Left ventricle myocardium superior (tissue), 1 donor: ENCODE measurements around the gene NFE2L1. TPM values are rescaled to one million over a fixed set of nuclear protein-coding genes. Genes with fewer than 3 reads are reported as not detected.

Experiments
- ATAC-seq: fragments of 200-7000 bp; cut with Tn5 transposase; one replicate; pipeline ENCODE4 v1.9.1; 2020; ENCODE audit warnings: mild to moderate bottlenecking, moderate library complexity
- DNase-seq: peaks from one replicate; pipeline ENCODE4 v3.0.0-alpha.2; 2020
- intact Hi-C: fragments of 100-400 bp; cut with micrococcal nuclease; formaldehyde crosslinking; loops from one replicate; pipeline ENCODE4 v1.11.0; 2022
- microRNA-seq: library from miRNA; unstranded; fragments of <30 nt; microRNA quantifications from one replicate; pipeline ENCODE4 v1.2.0, GENCODE V29; 2020; ENCODE audit warnings: borderline number of aligned reads
- total RNA-seq: library from RNA; stranded (reverse); fragmentation: NEBNext Ultra II Directional; extraction: Animal tissue kit (Norgen Biotek cat#: 25700); gene quantifications from one replicate; pipeline ENCODE4 v1.2.1, GENCODE V29; 2021
- donor health status: DM: no; HTN: yes; CAD: no; lungs with severe emphysema.

Gene NFE2L1
- total RNA-seq, 1 donor from 2014 or later: 886 TPM

GRCh38 chr17:48095611-48096010, 47.5 kb downstream of the NFE2L1 start:
- intact Hi-C loops: no loop called here
- ATAC-seq (no peak), DNase-seq (no peak)

- ATAC-seq: no peak
- intact Hi-C loops: no loop called here
- DNase-seq: no peak
Measured at GRCh38 chr17:48100160-48100559, 52.0 kb downstream of the NFE2L1 start.

GRCh38 chr17:48100591-48101011, 52.4 kb downstream of the NFE2L1 start:
- ATAC-seq (peak; percentile 51), DNase-seq (peak; percentile 62)
- intact Hi-C loops: no loop called here

- intact Hi-C loops: no loop called here
- ATAC-seq (peak; percentile 99), DNase-seq (peak; percentile 97)
Measured at GRCh38 chr17:48101012-48101720, 53.0 kb downstream of the NFE2L1 start, which contains the start of gene CBX1. Gene CBX1 (minus strand): TSS chr17:48101478. CDS start chr17:48077004, 24,474 bp downstream.

- no peak for DNase-seq
- no peak for ATAC-seq
- intact Hi-C loops: no loop called here
Measured at GRCh38 chr17:48102043-48102750, 54.0 kb downstream of the NFE2L1 start.

- DNase-seq: no peak
- ATAC-seq: no peak
- intact Hi-C loops: no loop called here
Measured at GRCh38 chr17:48102798-48103715, 54.9 kb downstream of the NFE2L1 start.

GRCh38 chr17:48104440-48104839, 56.3 kb downstream of the NFE2L1 start:
- intact Hi-C loops: no loop called here
- no peak for ATAC-seq
- DNase-seq: no peak

GRCh38 chr17:48106802-48107136, 58.6 kb downstream of the NFE2L1 start:
- ATAC-seq: no peak
- intact Hi-C loops: no loop called here
- no peak for DNase-seq

- intact Hi-C loops: no loop called here
- DNase-seq (peak; percentile 94), ATAC-seq (peak; percentile 98)
Measured at GRCh38 chr17:48107137-48108055, 59.2 kb downstream of the NFE2L1 start, which contains the start of gene SNX11. Gene SNX11 (plus strand): TSS chr17:48107766. CDS start chr17:48112044, 4,278 bp downstream.

GRCh38 chr17:48110761-48111160, 62.6 kb downstream of the NFE2L1 start:
- intact Hi-C loops: no loop called here
- DNase-seq: no peak
- no peak for ATAC-seq

Small RNAs within 50 kb of the gene (microRNA-seq; reads per million reads assigned to microRNA genes)
- 1,279 reads per million, percentile 80 among the genes with 10 or more reads in this experiment for gene MIR152

Other genes with a start within 250 kb of the NFE2L1 start
- 4.0 TPM for gene OSBPL7, start 226.6 kb upstream of the NFE2L1 start, total RNA-seq
- 53.5 TPM for gene MRPL10, start 216.8 kb upstream of the NFE2L1 start, total RNA-seq
- not detected for gene LRRC46, start 216.7 kb upstream of the NFE2L1 start, total RNA-seq
- 33.8 TPM for gene SCRN2, start 207.1 kb upstream of the NFE2L1 start, total RNA-seq
- gene SP6, start 197.2 kb upstream of the NFE2L1 start, total RNA-seq: 0.15 TPM
- gene SP2, start 152.1 kb upstream of the NFE2L1 start, total RNA-seq: 14.1 TPM
- 31.3 TPM for gene PNPO, start 106.8 kb upstream of the NFE2L1 start, total RNA-seq
- gene PRR15L, start 90.5 kb upstream of the NFE2L1 start, total RNA-seq: not detected
- 50.8 TPM for gene CDK5RAP3, start 77.2 kb upstream of the NFE2L1 start, total RNA-seq
- 58.2 TPM for gene COPZ2, start 10.6 kb upstream of the NFE2L1 start, total RNA-seq
- 37.9 TPM for gene CBX1, start 53.1 kb downstream of the NFE2L1 start, total RNA-seq
- 11.1 TPM for gene SNX11, start 59.4 kb downstream of the NFE2L1 start, total RNA-seq